ENCODE data around the gene CSRP1. TPM values are rescaled to one million over a fixed set of nuclear protein-coding genes. Genes with fewer than 3 reads are reported as not detected.

CSRP1 gene
- total RNA-seq, 1 donor from 2014 or later, result 729 TPM

- Histone ChIP-seq H3K9me3 (no peaks in the 10 kb centered on the region), H3K36me3 (no peaks in the 10 kb centered on the region), H3K27ac (no peak overlapping the region), H3K4me3 (no peak overlapping the region), H3K4me1 (peaks cover 63% of the 10 kb centered on the region), H3K27me3 (no peaks in the 10 kb centered on the region)
- TF ChIP-seq POLR2AphosphoS5 (IDR thresholded peaks at IDR 0.05; ENCODE audit: insufficient read depth in 1 of 2, low read depth in 1 of 2) (no peak), POLR2A (IDR thresholded peaks at IDR 0.05) (no peak), CTCF (IDR thresholded peaks at IDR 0.05) (no peak)
- DNase-seq (ENCODE audit: extremely low spot score in 2 of 2), result no peak
- intact Hi-C loops (cut with DNase I), result no loop called here
These were observed 54.1 kb downstream of the CSRP1 start for GRCh38 chr1:201452866-201453265.

- H3K36me3 ChIP-seq, result no peaks in the 10 kb centered on the region
- H3K4me3 ChIP-seq, result peak overlapping the region in 1 of 2 donors; percentile 20
- no peaks in the 10 kb centered on the region for H3K27me3 ChIP-seq
- peaks cover 43% of the 10 kb centered on the region for H3K4me1 ChIP-seq
- no peak for DNase-seq (ENCODE audit: extremely low spot score in 2 of 2)
- TF ChIP-seq POLR2AphosphoS5 (IDR thresholded peaks at IDR 0.05; ENCODE audit: insufficient read depth in 1 of 2, low read depth in 1 of 2) (peak; percentile 25 to 67), POLR2A (IDR thresholded peaks at IDR 0.05) (no peak), CTCF (IDR thresholded peaks at IDR 0.05) (no peak)
- intact Hi-C loops (cut with DNase I), result no loop called here
- no peaks in the 10 kb centered on the region for H3K9me3 ChIP-seq
- peak overlapping the region; percentile 83 for H3K27ac ChIP-seq
These were observed 56.1 kb downstream of the CSRP1 start for GRCh38 chr1:201450721-201451291.

DNA sequence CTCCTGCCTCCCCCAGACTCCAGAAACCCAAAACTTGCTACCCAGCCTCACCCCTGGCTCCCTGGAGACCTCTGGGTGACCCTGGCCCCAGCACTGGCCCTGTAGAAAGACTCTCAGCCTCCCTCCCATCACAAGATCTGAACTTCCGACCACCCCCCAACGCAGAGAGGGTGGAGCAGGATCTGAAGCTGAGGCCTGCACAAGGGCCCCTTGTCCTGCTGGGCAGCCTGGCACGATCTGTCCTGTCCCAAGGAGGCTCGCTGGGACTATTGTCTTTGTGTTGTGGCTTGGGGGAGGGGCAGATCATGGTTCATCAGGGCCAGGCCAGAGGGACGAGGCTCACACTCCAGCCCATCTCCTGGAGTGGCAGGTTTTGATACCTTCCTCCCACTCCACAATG, 57.9 kb downstream of the CSRP1 start:
- Histone ChIP-seq H3K27me3 (no peaks in the 10 kb centered on the region), H3K4me1 (peaks cover 37% of the 10 kb centered on the region), H3K9me3 (no peaks in the 10 kb centered on the region), H3K27ac (peak overlapping the region; percentile 36), H3K36me3 (no peaks in the 10 kb centered on the region), H3K4me3 (no peak overlapping the region)
- intact Hi-C loops (cut with DNase I), result loop anchor here (5.0 kb wide), 1 partner anchor 33 kb away; no protein-coding TSS in a partner anchor
- TF ChIP-seq POLR2AphosphoS5 (IDR thresholded peaks at IDR 0.05; ENCODE audit: insufficient read depth in 1 of 2, low read depth in 1 of 2) (peak in 1 of 2 donors; percentile 17), POLR2A (IDR thresholded peaks at IDR 0.05) (no peak), CTCF (IDR thresholded peaks at IDR 0.05) (no peak)
- DNase-seq (ENCODE audit: extremely low spot score in 2 of 2), result no peak

DNA sequence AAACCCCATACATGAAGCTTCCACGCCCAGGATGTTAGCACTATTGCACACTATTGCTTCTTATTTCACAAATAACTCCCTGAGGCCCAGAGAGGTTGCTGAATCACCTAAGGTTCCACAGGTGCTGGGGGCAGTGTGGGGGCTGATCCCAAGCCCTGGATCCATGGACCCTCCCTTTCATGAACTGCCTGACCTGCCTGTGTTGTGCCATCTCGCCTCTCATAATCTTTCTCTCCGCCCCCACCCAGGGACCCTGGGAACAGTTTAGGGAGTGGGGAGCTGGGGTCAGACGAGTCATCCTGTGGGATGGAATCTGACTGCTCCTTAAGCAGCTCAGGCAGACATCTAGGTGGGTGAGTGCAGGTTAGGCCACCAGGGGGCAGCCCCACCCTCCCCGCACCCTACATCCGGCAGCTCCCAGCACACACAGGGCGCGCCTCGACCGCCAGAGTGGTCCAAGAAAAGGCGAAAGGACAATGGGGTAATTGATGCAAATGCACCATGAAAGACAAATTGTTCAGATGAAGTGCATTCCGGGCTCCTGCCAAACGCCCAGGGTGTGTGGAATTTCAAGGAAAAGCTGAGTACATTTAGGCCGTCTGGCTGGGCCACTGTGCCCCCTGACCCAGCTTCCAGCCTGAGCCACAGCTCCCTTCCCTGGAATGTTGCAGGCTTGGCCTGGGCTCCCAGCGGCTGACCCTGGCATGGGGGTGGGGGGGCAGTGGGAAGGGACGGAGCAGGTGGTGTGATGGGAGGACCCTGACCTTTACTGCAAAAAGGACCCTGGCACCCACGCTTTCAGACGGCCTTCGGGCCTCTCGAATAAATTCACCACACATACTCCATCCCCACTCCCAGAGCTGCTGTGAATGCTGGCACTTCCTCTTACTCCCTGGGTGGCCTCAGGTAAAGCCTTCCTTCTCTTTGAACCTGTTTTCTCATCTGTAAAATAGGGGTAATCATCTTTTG, 58.7 kb downstream of the CSRP1 start:
- Histone ChIP-seq H3K4me3 (no peak overlapping the region), H3K36me3 (no peaks in the 10 kb centered on the region), H3K9me3 (no peaks in the 10 kb centered on the region), H3K27ac (peak overlapping the region; percentile 36), H3K4me1 (peaks cover 37% of the 10 kb centered on the region), H3K27me3 (no peaks in the 10 kb centered on the region)
- DNase-seq (ENCODE audit: extremely low spot score in 2 of 2), result no peak
- intact Hi-C loops (cut with DNase I), result loop anchor here (5.0 kb wide), 1 partner anchor 34 kb away; no protein-coding TSS in a partner anchor
- peak in 1 of 2 donors; percentile 47 for TF ChIP-seq POLR2AphosphoS5 (IDR thresholded peaks at IDR 0.05; ENCODE audit: insufficient read depth in 1 of 2, low read depth in 1 of 2)
- TF ChIP-seq CTCF (IDR thresholded peaks at IDR 0.05), result peak; percentile 77 to 86 (median 79)
- TF ChIP-seq POLR2A (IDR thresholded peaks at IDR 0.05), result no peak
